Nephron progenitor cell (in vitro differentiated cells): ENCODE results near the gene SLC18A2.

Source experiments
- DNase-seq: peaks from one replicate; pipeline ENCODE4 v3.0.0; 2021
- H3K27ac Mint-ChIP-seq: 2 replicates; pipeline ENCODE4 v1.8.0; 2021; ENCODE audit warnings: mild to moderate bottlenecking, moderate library complexity, mixed read lengths
- H3K27me3 Mint-ChIP-seq: 2 replicates; pipeline ENCODE4 v1.8.0; 2021; ENCODE audit warnings: mild to moderate bottlenecking, low read depth, mixed read lengths; ENCODE audit not compliant: poor library complexity
- H3K36me3 Mint-ChIP-seq: 2 replicates; pipeline ENCODE4 v1.8.0; 2021; ENCODE audit warnings: low read depth, mixed read lengths
- H3K4me1 Mint-ChIP-seq: 2 replicates; pipeline ENCODE4 v1.8.0; 2021; ENCODE audit warnings: mixed read lengths
- H3K4me3 Mint-ChIP-seq: 2 replicates; pipeline ENCODE4 v1.8.0; 2021; ENCODE audit warnings: mild to moderate bottlenecking, moderate library complexity, mixed read lengths
- H3K9me3 Mint-ChIP-seq: 2 replicates; pipeline ENCODE4 v1.8.0; 2021; ENCODE audit warnings: mild to moderate bottlenecking, moderate library complexity, mixed read lengths
- TF ChIP-seq, protein P1 (sequence below): fragments of 200-600 bp; sonication (generic); IDR thresholded peaks from 2 replicates; pipeline ENCODE4 v1.5.0; 2021; ENCODE audit warnings: antibody characterized with exemption

The SLC18A2 gene

DNA sequence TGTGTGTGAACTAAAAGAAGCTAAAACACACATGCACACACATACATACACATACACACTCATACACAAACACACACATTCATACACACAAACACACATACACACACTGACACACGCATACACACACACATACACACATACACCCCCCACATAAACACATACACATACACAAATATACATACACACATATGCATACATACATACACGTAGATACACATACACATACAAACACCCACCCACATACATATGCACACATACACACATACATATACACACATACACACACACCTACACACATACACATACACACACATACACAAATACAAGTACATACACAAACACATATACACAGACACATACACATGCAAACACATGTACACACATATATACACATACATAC, 28.0 kb downstream of the SLC18A2 start:
- Mint-ChIP-seq H3K4me1 (peaks cover 16% of the 10 kb centered on the region), H3K9me3 (no peaks in the 10 kb centered on the region), H3K36me3 (no peaks in the 10 kb centered on the region), H3K27me3 (peaks cover 7% of the 10 kb centered on the region), H3K4me3 (no peak overlapping the region), H3K27ac (no peak overlapping the region)
- DNase-seq, result no peak
- TF ChIP-seq, protein P1, sequence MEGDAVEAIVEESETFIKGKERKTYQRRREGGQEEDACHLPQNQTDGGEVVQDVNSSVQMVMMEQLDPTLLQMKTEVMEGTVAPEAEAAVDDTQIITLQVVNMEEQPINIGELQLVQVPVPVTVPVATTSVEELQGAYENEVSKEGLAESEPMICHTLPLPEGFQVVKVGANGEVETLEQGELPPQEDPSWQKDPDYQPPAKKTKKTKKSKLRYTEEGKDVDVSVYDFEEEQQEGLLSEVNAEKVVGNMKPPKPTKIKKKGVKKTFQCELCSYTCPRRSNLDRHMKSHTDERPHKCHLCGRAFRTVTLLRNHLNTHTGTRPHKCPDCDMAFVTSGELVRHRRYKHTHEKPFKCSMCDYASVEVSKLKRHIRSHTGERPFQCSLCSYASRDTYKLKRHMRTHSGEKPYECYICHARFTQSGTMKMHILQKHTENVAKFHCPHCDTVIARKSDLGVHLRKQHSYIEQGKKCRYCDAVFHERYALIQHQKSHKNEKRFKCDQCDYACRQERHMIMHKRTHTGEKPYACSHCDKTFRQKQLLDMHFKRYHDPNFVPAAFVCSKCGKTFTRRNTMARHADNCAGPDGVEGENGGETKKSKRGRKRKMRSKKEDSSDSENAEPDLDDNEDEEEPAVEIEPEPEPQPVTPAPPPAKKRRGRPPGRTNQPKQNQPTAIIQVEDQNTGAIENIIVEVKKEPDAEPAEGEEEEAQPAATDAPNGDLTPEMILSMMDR, result no peak

DNA sequence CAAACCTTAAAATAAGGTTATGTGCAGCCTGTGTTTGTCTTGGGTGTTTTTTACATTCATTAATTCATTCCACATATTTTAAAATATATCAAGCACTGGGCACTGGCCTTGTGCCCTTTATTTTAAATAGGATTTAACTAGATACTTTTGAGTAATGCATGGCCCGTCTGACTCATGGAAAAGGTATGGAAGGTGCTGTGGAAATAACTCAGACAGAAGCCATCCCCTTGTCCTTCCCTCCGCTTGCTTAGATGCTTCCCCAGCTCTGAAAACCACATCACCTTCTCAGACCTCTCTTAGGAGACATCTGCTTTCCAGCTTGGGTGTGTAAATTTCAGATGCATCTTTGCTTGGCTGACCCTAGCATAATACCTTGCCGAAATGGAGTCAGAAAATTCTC, 30.5 kb downstream of the SLC18A2 start:
- peaks cover 12% of the 10 kb centered on the region for H3K4me1 Mint-ChIP-seq
- no peaks in the 10 kb centered on the region for H3K36me3 Mint-ChIP-seq
- DNase-seq, result no peak
- H3K27me3 Mint-ChIP-seq, result peaks cover 10% of the 10 kb centered on the region
- H3K4me3 Mint-ChIP-seq, result no peak overlapping the region
- no peaks in the 10 kb centered on the region for H3K9me3 Mint-ChIP-seq
- TF ChIP-seq, protein P1, result no peak
- H3K27ac Mint-ChIP-seq, result no peak overlapping the region

DNA sequence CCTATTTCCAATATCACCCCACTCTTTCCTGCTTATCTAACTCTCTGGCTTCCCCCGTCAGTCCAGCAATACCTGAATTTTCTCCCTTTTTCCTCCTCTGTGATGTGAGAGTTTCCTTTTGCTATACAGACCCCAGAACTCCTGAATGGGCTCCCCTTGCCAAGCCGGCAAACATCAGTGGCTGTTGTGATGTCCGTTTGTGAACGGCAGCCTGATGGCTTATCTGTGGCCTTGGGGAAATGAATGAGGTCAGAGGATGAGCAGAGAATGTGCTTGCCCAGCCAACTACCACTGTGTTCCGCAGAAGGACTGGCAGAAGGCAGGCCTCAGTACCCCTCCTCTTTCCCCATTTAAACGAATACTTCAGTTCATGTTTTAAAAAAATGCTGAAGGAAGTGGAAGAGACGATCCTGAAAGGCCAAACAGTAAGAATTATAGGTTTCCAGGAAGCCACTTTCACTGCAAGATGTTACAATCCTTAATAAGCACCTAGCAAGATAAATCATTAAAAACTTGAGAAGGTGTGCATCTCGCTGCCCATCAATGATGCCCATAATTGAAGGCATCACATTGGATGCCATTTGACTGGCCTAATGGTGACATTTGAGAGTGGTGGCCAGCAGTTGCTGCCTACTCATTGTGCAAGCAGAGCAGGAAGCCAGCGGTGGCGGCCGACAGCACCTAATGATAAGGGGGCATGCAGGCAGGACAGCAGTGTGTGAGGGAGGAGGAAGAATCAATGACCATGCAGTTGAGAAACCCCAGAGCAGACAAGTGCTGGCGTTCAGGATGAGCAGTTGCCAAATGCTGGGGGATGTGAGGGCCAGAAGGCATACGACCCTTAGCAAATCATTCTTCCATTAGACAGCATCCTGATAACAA, 31.5 kb downstream of the SLC18A2 start:
- Mint-ChIP-seq H3K27ac (peak overlapping the region; percentile 82), H3K27me3 (peaks cover 10% of the 10 kb centered on the region), H3K4me1 (peaks cover 12% of the 10 kb centered on the region), H3K36me3 (no peaks in the 10 kb centered on the region), H3K4me3 (no peak overlapping the region), H3K9me3 (no peaks in the 10 kb centered on the region)
- DNase-seq, result no peak
- TF ChIP-seq, protein P1, result no peak

DNA sequence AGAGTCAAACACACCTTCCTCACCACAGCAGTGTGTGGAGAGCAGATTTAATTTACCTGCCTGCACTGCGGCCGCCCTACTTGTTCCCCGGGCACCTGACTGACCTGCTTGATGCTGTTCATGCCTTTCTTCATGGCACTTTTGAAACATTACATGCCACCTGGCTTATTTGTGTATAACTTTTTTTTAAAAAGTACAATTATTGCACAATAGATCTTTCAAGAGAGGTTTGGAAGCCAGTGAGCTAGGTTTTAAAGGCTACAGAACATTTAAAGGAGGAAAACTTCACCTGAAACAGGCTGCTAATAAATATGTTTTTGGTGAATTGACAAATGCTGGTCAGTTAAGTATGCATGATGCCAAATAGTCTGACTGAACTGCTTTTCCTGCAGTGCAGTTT, 33.1 kb downstream of the SLC18A2 start:
- Mint-ChIP-seq H3K9me3 (no peaks in the 10 kb centered on the region), H3K27me3 (peaks cover 6% of the 10 kb centered on the region), H3K4me1 (peaks cover 12% of the 10 kb centered on the region), H3K4me3 (no peak overlapping the region), H3K36me3 (no peaks in the 10 kb centered on the region), H3K27ac (no peak overlapping the region)
- TF ChIP-seq, protein P1, result no peak
- DNase-seq, result no peak

DNA sequence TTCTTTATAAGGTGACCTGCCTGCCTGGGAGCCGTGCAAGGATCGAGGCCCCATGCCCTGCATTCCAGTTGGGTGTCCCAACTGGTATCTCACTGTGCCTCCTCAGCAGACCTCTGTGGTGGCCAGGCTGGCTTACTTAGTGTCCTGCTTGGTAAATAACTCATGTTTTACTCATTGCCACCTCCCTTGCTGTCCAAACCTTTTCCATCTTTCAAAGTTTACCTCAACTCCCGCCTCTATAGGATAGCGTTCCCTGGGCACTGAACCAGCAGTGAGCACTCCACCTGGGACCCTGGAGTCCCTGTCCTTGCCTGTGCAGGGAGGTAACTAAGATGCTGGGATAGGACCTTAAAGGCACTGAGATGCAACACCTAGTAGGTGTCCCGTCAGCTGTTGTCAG, 33.6 kb downstream of the SLC18A2 start:
- Mint-ChIP-seq H3K36me3 (no peaks in the 10 kb centered on the region), H3K4me1 (peaks cover 12% of the 10 kb centered on the region), H3K27ac (no peak overlapping the region), H3K9me3 (no peaks in the 10 kb centered on the region), H3K27me3 (peaks cover 6% of the 10 kb centered on the region), H3K4me3 (no peak overlapping the region)
- DNase-seq, result no peak
- TF ChIP-seq, protein P1, result no peak

DNA sequence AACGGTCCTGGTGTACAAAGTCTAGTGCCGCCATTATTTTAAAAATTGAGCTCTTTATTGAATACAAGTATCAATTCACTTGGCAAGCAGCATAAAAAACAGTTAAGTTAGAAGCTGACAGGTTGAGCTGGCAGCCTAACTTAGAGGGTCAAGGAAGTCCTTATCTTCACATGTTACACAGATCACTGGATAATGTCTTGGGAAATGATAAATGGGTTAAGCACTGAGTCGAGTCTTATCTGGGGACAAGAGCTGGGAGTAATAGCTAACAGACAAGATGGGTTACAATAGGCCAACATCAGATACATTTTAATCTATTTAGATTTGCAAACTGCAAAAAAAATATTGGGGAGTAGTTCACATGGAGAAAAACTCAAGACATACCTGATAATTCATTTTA, 34.2 kb downstream of the SLC18A2 start:
- no peaks in the 10 kb centered on the region for H3K36me3 Mint-ChIP-seq
- H3K27ac Mint-ChIP-seq, result no peak overlapping the region
- H3K4me3 Mint-ChIP-seq, result no peak overlapping the region
- peaks cover 4% of the 10 kb centered on the region for H3K27me3 Mint-ChIP-seq
- H3K4me1 Mint-ChIP-seq, result peaks cover 12% of the 10 kb centered on the region
- DNase-seq, result no peak
- TF ChIP-seq, protein P1, result no peak
- no peaks in the 10 kb centered on the region for H3K9me3 Mint-ChIP-seq
